Endodermal cell (in vitro differentiated cells): ENCODE measurements around the gene AP1S1. TPM values are rescaled to one million over a fixed set of nuclear protein-coding genes. Genes with fewer than 3 reads are reported as not detected.
A peak's percentile ranks its signal among the peaks of the same experiment; 100 is the strongest.

Experiments used
- DNase-seq: peaks from one replicate; pipeline ENCODE4 v3.0.0-alpha.2; 2017
- H3K27ac ChIP-seq: 2 replicates; pipeline ENCODE4 v1.5.1; 2013; ENCODE audit warnings: mild to moderate bottlenecking, low read depth, low read length, moderate library complexity
- H3K27me3 ChIP-seq: 2 replicates; pipeline ENCODE4 v1.6.1; 2013; ENCODE audit warnings: mild to moderate bottlenecking, low read length, moderate library complexity; ENCODE audit not compliant: insufficient read depth, control insufficient read depth, poor library complexity, severe bottlenecking
- H3K36me3 ChIP-seq: 2 replicates; pipeline ENCODE4 v1.7.0; 2013; ENCODE audit warnings: mild to moderate bottlenecking, low read length, moderate library complexity; ENCODE audit not compliant: control insufficient read depth, insufficient read depth
- H3K4me1 ChIP-seq: one replicate; pipeline ENCODE4 v1.7.0; 2013; ENCODE audit warnings: low read length; ENCODE audit not compliant: control insufficient read depth, insufficient read depth
- H3K4me3 ChIP-seq: 2 replicates; pipeline ENCODE4 v1.5.1; 2013; ENCODE audit warnings: mild to moderate bottlenecking, low read length, moderate library complexity
- H3K9ac ChIP-seq: 2 replicates; pipeline ENCODE4 v1.6.1; 2013; ENCODE audit warnings: mild to moderate bottlenecking, low read length, moderate library complexity; ENCODE audit not compliant: poor library complexity, severe bottlenecking; ENCODE audit errors: extremely low read depth
- H3K9me3 ChIP-seq: 2 replicates; pipeline ENCODE4 v1.6.1; 2013; ENCODE audit warnings: mild to moderate bottlenecking, low read length, moderate library complexity; ENCODE audit not compliant: control insufficient read depth
- H3K27ac Mint-ChIP-seq: 2 replicates; pipeline ENCODE4 v1.8.0; 2020; ENCODE audit warnings: mixed read lengths
- H3K27me3 Mint-ChIP-seq: 2 replicates; pipeline ENCODE4 v1.8.0; 2021; ENCODE audit warnings: mild to moderate bottlenecking, mixed read lengths; ENCODE audit not compliant: insufficient read depth
- H3K36me3 Mint-ChIP-seq: 2 replicates; pipeline ENCODE4 v1.8.0; 2020; ENCODE audit warnings: low read depth, mixed read lengths
- H3K4me1 Mint-ChIP-seq: 2 replicates; pipeline ENCODE4 v1.8.0; 2020; ENCODE audit warnings: mixed read lengths
- H3K4me3 Mint-ChIP-seq: 2 replicates; pipeline ENCODE4 v1.8.0; 2020; ENCODE audit warnings: mild to moderate bottlenecking, moderate library complexity, mixed read lengths
- H3K9me3 Mint-ChIP-seq: 2 replicates; pipeline ENCODE4 v1.8.0; 2020; ENCODE audit warnings: mild to moderate bottlenecking, mixed read lengths
- WGBS, 2 experiments: methylation state at CpG; one replicate each; pipeline versions ENCODE4 v1.1.5 to v1.1.7; 2013; ENCODE audit warnings: missing lambda C conversion rate in 2 of 2, mixed read lengths in 1 of 2; ENCODE audit not compliant: insufficient coverage in 1 of 2, insufficient read length in 1 of 2; 5-methylcytosine and 5-hydroxymethylcytosine counted together
- total RNA-seq, 2 donors: library from RNA; stranded (reverse); fragmentation: NEBNext Ultra II Directional in 1 of 2; extraction: Animal tissue kit (Norgen Biotek cat#: 25700) in 1 of 2; gene quantifications; 2 replicates in 1 of 2; 3 replicates in 1 of 2; pipeline ENCODE4 v1.2.1, GENCODE V29; 2021
- TF ChIP-seq, protein P1 (sequence below): fragments of 200-600 bp; sonication (generic); conservative IDR thresholded peaks from 2 replicates; pipeline ENCODE4 v1.5.0; 2021; ENCODE audit warnings: antibody characterized with exemption, mild to moderate bottlenecking

Gene AP1S1
- total RNA-seq, 2 donors from 2014 or later, result 43.8 to 50.2 TPM

DNA sequence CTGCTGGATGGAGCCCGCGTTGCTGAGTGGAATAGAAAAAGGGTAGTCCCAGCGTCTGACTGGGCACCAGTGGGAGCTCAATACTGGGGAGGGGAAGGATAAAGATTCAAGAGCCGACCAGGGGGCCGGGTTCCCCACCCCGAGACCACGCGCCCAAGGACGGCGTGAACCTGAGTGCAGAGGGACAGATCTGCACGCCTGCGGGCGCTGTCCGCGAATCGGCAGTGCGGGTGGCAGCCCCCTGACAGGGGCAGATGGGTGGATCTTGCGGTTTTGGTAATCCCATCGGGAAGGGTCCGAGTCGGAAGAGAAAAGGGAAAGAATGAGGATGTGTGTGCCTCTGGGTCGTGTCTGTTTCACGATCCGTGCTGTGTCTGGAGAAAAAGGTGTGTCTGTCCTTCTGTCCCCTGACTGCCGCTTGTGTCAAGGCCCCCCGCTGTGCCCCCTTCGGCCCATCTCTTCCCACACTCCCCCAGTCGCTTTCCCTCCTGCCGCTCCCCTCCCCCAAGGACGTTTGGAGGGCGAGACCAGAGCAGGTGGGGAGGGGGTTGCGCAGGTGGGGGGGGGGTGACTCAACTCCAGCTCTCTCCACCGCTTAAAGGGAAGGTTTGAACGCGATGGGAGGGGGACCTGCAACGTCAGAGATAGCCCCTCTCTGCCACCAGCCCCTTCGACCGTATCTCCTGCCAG lies 11.8 kb downstream of the AP1S1 start:
- Histone ChIP-seq H3K27ac (no peak overlapping the region), H3K4me1 (peaks cover 5% of the 10 kb centered on the region), H3K9ac (no peak overlapping the region), H3K4me3 (peak overlapping the region; percentile 71), H3K36me3 (no peaks in the 10 kb centered on the region), H3K27me3 (peaks cover 94% of the 10 kb centered on the region), H3K9me3 (no peaks in the 10 kb centered on the region)
- H3K27ac Mint-ChIP-seq, result peak overlapping the region; percentile 33
- TF ChIP-seq, protein P1, sequence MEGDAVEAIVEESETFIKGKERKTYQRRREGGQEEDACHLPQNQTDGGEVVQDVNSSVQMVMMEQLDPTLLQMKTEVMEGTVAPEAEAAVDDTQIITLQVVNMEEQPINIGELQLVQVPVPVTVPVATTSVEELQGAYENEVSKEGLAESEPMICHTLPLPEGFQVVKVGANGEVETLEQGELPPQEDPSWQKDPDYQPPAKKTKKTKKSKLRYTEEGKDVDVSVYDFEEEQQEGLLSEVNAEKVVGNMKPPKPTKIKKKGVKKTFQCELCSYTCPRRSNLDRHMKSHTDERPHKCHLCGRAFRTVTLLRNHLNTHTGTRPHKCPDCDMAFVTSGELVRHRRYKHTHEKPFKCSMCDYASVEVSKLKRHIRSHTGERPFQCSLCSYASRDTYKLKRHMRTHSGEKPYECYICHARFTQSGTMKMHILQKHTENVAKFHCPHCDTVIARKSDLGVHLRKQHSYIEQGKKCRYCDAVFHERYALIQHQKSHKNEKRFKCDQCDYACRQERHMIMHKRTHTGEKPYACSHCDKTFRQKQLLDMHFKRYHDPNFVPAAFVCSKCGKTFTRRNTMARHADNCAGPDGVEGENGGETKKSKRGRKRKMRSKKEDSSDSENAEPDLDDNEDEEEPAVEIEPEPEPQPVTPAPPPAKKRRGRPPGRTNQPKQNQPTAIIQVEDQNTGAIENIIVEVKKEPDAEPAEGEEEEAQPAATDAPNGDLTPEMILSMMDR, result no peak
- peaks cover 96% of the 10 kb centered on the region for H3K27me3 Mint-ChIP-seq
- WGBS, 2 experiments, result 0% methylated on average over 19 to 35 of the region's 38 CpGs
- H3K9me3 Mint-ChIP-seq, result no peaks in the 10 kb centered on the region
- H3K36me3 Mint-ChIP-seq, result no peaks in the 10 kb centered on the region
- H3K4me1 Mint-ChIP-seq, result peaks cover 20% of the 10 kb centered on the region
- H3K4me3 Mint-ChIP-seq, result peak overlapping the region; percentile 53
- DNase-seq, result peak; percentile 75

DNA sequence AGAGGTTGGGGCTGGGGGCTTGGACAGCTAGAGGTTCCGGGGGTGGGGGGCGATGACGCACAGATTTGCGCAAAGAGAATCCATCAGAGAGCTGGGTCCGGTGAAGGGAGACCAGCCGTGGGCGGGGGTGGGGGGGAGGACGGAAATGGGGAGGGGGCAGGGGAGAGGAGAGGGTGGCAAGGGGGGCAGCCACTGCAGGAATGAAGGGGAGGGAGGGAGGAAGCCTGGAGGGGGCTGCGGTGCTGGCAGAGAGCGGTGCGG lies 12.3 kb downstream of the AP1S1 start:
- no peak overlapping the region for H3K9ac ChIP-seq
- Mint-ChIP-seq H3K27ac (no peak overlapping the region), H3K4me3 (peak overlapping the region; percentile 53), H3K36me3 (no peaks in the 10 kb centered on the region), H3K9me3 (no peaks in the 10 kb centered on the region), H3K4me1 (peaks cover 20% of the 10 kb centered on the region), H3K27me3 (peaks cover 96% of the 10 kb centered on the region)
- peaks cover 95% of the 10 kb centered on the region for H3K27me3 ChIP-seq
- TF ChIP-seq, protein P1, result no peak
- WGBS, 2 experiments, result 0% methylated on average over 2 to 11 of the region's 11 CpGs
- no peak for DNase-seq
- H3K36me3 ChIP-seq, result no peaks in the 10 kb centered on the region
- peaks cover 5% of the 10 kb centered on the region for H3K4me1 ChIP-seq
- no peak overlapping the region for H3K27ac ChIP-seq
- H3K9me3 ChIP-seq, result no peaks in the 10 kb centered on the region
- H3K4me3 ChIP-seq, result no peak overlapping the region

DNA sequence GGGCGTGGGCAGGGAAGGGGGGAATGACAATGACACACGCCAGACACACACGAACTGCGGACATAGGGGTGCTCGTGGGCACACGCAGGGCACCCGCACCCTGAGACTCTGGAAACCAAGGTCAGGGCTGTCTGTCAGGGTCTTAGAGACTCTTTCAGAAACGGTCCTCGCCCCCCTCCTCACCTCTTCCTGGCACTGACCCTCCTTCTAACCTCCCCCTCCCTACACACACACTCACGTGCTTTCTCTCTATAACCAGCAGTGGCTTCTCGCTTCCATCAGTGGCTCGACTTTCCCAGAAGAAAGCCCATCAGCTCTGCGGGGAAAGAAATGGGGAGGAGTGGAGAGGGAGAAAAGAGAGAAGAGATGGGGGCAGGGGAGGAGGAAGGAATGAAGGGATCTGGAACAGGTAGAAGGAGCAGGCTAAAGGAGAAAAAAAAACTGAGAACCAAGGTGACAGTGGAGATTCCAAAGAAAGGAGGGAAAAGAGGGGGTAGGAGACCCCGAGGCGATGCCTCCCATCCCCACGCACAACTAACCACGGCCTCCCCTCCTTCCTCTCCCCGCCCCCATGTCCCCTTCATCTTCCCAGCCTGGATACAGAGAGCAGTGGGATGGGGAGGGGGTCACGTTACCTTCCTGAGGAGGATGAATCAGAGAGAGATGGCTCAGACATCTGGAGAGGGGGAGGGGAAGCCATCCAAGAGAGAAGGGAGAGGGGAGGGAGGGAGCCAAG lies 12.8 kb downstream of the AP1S1 start:
- Histone ChIP-seq H3K27ac (no peak overlapping the region), H3K9ac (no peak overlapping the region), H3K9me3 (no peaks in the 10 kb centered on the region), H3K4me3 (no peak overlapping the region), H3K4me1 (peaks cover 5% of the 10 kb centered on the region), H3K27me3 (peaks cover 95% of the 10 kb centered on the region), H3K36me3 (no peaks in the 10 kb centered on the region)
- DNase-seq, result peak; percentile 87
- peak overlapping the region; percentile 53 for H3K4me3 Mint-ChIP-seq
- TF ChIP-seq, protein P1, result no peak
- WGBS, 2 experiments, result 0 to 1% methylated on average over 1 to 14 of the region's 19 CpGs
- H3K36me3 Mint-ChIP-seq, result no peaks in the 10 kb centered on the region
- H3K4me1 Mint-ChIP-seq, result peaks cover 22% of the 10 kb centered on the region
- no peaks in the 10 kb centered on the region for H3K9me3 Mint-ChIP-seq
- no peak overlapping the region for H3K27ac Mint-ChIP-seq
- H3K27me3 Mint-ChIP-seq, result peaks cover 96% of the 10 kb centered on the region
